NCI-H2227 treated with DMSO at 0.1 percent for 48 hours (cell line): Measurements from ENCODE around the gene SEC22C.

Experiments
- DNase-seq: peaks from one replicate; lab custom pipeline; 2025; lab: John Stamatoyannopoulos, UW

Gene SEC22C

DNA sequence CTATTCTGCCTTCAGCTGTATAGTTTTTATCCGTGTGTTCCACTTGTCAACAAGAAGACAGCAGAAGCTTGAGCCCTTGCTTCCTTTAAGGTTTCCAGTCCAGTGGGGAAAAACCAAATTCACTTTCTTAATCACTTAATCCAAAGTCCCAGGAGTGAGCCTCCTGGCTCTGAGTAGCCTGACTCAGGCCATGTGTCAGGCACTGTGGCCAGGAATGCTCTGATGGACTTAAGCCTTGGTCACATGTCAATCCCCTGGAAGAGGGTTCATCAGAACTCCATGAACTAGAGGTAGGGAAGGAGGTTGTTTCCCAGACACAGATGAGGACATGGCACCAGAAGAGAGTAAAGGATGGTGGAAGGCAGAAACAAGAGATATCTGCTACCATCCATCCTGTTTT lies 70.6 kb downstream of the SEC22C start:
- no peak for DNase-seq

DNA sequence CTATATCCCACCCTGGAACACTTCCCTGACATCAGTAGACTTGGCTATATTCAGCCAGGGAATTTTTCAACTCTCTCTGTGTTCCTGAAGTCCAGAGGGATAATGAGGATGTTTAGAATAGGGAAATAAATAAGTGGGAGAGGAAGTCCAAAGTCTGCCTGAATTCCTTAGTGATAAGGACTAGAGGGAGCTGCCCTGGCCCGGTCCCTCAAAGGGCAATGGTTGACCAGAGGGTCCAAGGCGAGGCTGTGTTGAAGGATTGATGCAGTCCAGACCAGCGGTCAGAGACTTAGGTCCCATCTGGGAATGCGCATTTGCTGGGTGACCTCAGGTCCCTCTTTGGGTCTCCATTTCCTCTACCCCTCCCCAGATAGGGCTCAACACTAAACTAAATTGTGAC lies 71.4 kb downstream of the SEC22C start:
- DNase-seq, result no peak

DNA sequence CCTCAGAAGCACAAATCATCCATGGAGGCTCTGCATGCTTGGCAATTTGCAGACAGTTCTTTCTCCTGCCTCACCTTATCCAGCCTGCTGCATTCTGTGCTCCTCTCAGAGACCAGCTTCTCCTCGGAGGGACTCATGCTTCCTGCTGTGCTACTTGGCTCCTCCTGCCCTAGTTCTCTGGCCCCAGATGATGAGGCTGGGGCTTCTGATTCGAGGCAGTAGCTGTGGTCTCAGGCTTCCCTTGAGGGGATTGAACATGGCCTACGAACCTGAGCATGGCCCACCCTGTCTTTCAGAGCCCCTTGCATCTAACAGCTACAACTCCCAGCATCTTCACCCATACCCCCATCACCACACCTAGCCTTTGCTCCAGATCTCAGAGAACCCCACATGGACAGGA lies 72.7 kb downstream of the SEC22C start:
- no peak for DNase-seq

DNA sequence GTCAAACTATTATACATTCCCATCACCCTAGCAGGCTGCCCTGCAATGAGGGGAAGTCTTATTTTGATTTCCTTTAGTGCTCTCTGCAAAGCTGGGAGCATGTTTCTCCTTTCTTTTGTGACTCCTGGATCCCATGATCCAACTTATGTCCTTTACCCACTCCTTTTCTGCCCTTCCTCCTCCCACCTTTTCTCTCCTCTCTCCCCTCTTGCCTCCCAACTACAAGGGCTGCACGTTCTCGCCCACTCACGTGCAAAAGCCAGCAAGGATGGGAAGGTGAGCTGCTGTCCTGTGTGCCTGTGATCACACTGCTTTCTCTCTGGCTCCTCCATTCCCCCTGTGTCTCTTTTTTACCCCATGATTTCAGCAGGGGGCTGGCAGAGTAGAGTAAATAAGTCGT lies 73.2 kb downstream of the SEC22C start:
- no peak for DNase-seq

DNA sequence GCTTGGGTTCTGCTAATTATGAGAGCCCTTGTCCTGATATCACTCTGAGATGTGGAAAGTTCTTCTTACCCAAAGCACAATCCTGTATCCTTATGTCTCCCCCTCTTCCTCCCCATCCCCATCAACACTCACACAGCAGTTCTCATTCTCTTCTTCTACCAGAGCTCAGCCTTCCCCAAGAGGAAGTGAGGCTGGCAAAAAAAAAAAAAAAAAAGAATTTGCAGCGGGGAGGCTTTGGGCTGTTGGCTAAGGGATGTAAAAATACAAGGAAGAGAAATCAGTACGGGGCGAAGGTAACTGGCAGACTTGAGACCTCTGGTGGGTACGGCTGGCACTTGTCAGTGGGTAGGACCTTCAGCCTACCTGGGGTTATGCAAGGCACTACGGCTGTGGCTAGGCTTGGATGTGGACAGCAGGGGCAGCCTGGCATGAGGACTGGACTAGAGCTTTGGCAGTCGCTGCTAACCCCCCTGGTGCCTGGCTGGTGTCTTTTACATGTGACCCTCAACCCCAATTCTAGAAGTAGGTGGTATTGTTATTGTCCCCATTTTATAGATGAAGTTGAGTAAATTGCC lies 73.9 kb downstream of the SEC22C start:
- DNase-seq, result no peak

DNA sequence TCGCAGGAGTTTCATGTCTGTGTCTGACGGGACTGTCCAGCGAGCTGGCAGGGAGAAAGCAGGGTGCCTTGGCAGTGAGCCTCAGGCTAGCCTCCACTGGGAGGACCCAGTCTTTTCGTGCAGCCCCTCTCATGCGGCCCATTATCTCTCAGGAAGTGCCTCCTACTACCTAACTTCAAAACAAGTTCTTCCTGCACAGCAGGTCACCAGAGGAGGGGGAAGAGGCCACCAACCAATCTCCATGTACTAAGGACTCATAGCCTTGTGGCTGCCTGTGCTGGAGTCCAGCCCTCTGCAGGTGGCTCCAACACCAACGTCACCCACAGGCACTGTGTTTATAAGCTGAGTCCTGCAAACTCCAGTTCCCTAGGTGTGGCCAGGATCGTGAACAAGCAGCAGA lies 74.5 kb downstream of the SEC22C start:
- DNase-seq, result no peak

DNA sequence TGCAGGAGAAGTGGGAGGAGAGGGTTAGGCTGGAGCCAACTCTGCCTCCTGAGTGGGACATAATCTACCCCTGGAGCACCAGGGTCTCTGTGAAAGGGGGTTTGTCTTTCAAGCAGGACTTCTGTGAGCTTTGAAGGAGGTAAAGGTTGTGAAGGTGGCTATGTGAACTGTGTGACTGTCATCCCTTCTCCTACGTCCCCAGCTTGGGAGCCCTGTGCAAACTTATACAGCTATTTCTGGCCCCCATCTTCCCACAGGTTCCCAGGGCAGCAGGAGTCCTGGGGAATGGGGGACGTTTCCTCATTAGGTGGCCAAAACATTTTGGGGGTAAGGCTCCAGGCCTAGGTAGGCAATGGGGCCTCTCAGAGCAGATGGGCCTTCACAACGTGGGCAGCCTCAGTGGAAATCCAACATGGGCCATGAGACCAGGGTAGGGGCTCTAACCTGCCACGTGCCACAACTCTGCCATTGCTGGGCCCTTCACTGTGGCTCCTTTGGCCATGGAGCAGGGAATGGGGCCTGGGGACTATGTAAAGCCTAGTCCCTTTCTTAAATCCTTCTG lies 75.8 kb downstream of the SEC22C start:
- DNase-seq, result no peak

DNA sequence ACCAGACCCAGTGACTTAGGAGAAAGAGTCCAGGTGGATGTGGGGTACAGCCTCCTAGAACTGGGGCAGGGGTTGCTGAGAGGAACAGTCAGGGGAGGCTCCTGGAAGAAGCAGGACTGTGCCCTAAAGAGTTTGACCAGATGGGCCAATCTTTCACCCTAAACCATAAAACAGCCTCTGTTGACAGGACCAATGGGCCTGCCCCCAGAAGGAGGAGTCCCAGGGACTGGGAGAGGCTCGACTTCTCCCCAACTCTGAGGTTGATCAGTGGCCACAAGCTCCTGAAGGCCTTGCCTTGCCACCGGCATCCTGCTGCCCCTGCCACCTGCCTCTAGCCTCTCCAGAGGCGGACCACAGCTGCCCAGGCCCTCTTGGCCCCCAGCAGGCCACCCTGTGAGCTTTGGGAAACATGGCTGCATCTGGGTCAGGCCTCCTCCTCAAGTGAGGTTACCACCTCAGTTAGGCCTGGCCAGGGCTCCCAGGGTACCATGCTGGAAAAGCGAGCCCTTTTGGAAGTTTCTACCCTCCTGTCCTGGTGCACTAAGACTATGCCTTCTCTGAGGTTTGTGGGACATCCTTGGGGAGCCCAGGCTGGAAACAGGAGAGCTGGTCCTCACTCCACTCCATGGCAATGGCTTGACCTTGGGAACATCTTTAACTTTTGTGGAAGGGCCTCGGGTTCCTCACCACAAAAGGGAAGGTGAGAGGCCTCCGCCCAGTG lies 76.5 kb downstream of the SEC22C start:
- no peak for DNase-seq

DNA sequence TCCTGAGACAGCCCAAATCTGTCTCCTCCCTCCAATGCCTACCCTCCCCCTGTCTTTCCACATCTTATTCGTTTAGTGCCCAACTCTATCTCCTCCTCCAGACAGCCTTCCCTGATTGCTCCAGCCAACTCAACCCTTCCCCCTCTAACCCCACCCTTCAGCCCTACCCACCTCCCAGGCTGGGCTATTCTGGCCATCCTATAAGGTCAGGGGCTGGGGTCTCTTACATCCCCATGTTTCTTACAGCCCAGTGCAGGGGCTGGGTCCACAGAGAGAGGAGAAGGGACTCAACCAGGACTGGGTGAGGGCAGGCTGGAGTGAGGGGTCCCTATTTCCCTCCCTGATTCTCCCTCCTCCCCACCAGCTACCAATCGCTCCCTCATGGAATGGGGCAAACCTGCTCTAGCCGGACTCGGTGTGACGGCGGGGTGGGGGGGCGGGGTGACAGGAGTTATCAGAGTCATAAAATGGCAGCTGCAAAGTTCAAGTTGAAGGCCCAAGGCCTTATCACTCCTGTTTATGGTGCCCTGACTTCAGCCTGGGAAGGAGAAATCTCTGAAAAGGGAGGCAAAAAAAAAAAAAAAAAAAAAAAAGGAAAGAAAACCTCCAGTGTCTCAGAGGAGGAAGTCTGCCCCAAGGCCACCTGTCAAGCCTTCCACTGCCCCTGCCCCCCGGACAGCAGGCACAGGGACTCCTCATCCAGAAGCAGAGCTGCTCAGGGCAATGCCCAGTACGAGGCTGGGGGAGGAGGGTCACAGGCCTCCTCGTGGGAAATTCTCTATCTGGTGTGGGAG lies 77.2 kb downstream of the SEC22C start:
- DNase-seq, result no peak

DNA sequence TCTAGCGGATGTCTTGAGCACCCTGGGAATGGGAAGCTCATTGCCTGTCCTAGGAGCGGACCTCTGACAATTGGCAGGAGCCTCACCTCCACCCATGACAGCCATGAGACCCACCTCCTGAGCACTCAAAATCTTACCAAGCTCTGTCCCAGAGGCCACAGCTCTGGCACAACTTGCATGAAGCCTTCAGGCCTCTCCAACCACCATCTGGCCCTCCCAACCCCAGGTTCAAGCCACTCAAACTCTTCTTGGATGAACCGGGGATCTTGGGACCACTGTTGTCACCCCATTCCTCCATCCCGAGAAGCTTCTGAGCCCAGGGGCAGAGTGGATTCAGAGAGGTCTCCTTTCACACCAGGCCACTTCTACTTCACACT lies 77.8 kb downstream of the SEC22C start:
- DNase-seq, result no peak

DNA sequence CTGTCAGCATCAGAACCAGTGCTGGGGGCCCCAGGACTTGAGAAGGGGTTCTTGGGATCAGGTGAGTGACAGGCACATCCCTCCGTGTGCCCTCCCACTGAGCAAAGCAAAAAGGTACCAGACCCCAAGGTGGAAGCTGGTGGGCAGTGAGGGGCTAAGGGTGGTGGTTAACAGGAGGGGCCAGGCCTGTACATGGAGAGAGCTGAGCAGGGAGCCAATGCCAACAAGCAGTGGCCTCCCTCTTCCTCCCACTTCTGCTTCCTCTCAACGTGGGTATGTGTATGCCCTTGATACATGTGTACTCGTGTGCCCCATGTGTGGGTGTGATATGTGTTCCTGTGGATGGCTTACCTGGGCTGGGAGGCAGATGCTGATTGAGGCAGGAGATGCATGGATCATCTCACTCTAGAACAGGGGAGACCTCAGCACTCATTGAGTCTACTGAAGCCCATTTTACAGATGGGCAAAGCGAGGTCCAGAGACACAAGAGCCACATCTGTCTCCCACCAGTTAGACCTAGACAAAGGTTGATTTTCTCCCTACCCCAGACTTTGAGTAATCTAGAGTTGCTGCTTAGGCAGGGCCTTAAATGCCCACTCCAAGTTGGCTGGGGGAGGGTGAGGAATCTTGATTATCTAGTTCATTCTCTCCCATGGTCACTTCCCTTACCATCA lies 78.4 kb downstream of the SEC22C start:
- no peak for DNase-seq

DNA sequence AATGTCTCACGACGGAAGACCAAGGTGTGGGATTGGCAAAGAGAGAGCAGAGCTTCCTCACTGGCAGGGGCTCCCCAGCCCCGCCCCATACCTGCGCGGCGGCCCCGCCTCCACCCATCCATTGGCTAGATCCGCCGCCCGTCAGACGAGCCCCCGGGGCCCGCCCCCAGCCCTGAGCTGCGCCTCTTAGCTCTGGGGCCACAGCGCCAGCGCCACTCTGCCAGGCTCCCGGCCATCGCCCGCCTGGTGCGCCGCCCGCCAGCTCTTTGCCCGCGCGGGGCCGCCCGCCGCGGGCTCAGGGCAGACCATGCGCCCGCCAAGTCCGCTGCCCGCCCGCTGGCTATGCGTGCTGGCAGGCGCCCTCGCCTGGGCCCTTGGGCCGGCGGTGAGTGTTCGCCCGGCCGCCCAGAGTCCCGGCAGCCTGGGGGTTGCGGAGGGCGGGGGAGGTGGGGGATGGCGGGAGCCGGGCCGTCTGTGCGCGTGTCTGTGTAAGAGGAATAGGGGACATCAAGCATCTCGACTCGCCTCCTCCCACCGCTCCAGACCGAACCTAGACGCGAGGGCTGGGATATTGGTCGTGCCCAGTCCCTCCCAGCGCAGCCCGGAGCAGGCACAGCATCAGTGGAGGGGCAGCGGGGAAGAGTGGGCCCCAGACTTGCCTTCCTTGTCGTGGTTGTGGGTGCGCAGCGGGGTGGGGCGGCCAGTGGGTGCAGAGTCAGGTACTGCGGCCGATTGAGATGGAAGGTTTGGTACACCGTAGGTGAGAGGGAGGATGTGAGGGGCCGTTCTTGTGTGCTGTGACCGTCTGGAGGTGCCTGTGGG lies 79.1 kb downstream of the SEC22C start, which contains the start of gene VIPR1:
VIPR1 (plus strand) TSS at position 215 of the 822 bp plus-strand sequence; CDS start at position 308, 93 bp downstream.
- DNase-seq, result peak; percentile 38

DNA sequence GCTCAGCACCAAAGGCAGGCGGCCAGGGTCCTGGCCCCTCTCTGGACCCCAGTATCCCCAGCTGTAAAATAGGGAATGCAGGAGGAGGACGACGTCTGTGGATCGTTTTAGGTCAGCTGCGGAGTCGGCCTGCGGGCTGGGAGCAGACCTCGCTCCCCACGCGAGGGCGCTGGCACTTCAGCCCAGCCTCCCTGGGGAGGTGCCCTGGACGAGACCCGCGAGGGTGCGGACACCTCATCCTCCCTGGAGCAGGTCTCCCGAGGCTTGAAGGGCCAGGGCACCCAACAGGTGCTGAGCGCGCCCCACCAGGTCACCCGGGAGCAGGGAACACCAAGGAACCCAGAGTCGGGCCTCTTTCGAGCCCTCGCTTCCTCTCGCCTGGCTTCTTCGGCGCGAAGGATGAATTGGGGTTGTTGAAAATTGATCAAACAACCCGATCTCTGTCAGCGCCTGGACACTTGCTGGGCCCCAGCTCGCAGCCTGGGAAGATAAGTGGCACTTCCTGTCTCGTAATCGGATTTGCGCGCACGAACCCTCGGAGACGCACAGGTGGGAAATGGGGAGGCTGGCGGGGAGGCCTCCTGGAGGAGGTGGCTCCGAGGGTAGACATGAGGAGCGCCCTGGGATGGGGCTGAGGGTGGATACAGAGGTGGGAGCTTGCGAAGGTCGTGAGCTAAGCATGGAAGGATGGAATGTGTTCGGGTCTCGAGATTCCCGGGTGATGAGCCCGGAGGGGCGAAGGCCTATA lies 79.9 kb downstream of the SEC22C start:
- DNase-seq, result no peak

DNA sequence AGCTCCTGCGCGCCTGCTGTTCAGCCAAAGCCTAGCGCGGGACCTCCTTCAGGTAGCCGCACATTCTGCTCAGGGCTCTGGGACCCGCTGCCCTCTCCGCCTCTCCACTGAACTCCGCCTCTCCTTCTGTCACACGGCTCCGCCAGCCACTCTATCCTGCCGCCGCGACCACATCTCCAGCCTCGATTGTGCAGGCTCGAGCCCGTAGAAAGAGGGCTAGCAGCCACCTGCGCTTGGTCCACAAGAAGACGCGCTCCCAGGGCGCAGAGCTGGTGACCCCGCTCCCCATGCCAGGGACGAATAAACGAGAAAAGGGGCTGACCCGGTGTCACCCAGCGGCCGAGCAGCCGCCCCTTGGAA lies 80.5 kb downstream of the SEC22C start:
- DNase-seq, result no peak

DNA sequence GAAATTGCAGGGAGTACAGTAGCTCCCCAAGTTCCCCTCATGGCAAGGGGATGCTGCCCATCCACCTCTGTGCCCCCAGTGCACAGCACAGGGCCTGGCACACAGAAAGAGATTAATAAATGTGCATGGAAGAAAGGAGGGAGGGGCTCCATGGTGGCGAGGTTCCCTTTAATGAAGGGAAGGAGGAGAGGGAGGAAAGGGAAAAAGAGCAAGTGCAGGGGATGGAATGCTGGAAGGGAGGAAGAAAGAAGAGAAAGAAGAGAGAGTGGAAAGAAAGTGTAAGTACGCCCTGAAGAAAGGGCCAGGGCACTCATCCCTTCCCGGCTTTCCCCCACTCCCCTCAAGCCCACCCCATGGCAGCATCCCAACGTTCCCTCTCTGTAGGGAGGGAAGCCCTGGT lies 80.9 kb downstream of the SEC22C start:
- DNase-seq, result no peak

DNA sequence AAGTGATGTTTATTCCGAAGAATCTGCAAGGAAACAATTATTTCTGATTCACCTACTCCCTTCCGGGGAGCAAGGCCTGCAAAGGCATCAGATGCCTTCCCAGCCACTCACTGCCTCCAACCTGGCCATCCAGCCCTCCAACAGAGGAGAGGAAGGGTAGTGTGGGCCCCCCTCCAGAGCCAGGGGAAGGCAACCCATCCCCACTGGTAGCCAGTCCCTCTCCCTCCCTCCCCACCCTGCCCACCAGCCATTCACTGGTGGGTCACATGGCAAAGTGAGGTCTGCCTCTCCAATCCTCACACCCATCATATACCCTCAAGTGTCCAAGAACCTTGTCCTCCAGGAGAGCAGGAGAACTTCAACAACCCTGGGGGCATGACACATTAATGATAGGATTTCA lies 81.7 kb downstream of the SEC22C start:
- DNase-seq, result no peak

DNA sequence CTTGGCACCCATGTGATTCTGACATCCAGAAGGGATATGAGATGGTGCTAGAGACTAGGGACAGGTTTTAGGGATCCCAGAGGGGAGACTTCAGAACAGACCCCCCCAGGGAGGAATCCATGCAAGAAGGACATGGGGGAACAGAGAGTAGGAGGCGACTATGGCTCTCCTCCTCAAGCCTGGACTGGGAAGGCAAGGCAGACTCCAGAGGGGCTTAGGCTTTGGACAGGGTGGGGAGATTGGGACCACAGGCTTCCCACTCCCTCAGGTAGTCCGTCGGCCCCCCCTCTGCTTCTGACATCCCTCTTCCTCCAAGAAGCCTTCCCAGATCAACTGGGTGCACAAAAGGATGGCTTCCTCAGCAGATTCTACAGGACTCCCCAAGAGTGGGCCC lies 82.3 kb downstream of the SEC22C start:
- no peak for DNase-seq

DNA sequence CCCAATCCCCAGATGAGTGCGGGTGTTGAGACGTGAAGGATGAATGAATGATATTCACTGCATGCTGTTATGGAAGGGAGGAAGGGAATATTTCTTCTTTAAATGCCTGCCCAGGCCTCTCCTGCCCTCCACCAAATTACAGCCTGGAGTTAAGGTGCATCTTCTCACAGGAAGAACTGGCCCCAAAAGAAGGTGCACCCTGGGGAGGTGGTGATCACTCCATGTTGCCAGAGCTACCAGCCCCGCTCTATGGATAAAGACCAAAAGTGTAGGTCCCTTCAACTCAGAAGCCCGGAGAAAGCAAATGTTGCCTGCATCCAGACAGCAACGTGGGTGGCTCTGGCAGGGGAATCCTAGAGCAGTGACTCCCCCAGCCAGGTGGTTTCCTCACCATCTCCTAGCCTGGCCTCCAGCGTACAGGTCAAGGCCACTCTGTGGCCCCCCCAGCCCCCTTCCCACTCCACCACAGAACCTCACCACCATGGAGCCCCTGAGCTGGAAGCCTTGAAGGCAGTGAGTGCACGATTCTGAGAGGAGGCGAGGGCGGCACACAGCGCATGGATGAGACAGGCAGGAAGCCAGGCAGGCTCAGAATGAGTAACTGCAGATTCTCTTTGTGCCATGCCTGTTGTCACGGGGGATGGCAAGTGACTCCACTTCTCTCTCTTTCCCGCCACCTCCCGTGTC lies 82.8 kb downstream of the SEC22C start:
- no peak for DNase-seq

DNA sequence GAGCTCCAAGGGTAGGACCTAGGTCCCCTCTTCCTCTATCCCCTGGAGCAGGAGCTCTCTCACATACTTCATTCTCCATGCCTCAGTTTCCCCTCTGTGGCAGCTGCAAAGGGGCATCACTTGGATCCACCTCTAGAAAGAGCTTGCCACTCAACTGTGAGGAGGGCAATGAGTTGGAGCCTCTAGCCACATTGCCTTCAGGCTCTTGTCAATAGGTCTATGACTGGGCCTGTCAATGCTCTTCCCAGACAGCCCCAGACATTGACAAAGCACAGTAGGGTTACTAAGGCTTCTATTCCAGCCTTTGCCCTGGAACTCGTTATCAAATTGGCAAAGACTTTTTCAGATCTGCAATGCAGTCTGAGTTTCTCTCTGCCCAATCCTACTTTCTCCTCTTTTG lies 83.7 kb downstream of the SEC22C start:
- DNase-seq, result no peak
